SK-N-SH treated with all-trans-retinoic acid at 6 μM for 48 hours (cell line): ENCODE results near the gene IFI30.

Experiments
- ATAC-seq: fragments of 200-7000 bp; cut with Tn5 transposase; 3 replicates; pipeline ENCODE4 v1.9.1; 2020; ENCODE audit warnings: mild to moderate bottlenecking, moderate library complexity
- BACH2 ChIP-seq: fragments of 250-450 bp; sonication (Bioruptor Pico); IDR thresholded peaks from 2 replicates; pipeline ENCODE4 v1.9.0; 2021; ENCODE audit warnings: mild to moderate bottlenecking, borderline replicate concordance
- CSDC2 ChIP-seq: fragments of 250-450 bp; sonication (Bioruptor Pico); IDR thresholded peaks from 2 replicates; pipeline ENCODE4 v1.5.0; 2020; ENCODE audit warnings: mild to moderate bottlenecking, moderate library complexity
- CSRNP3 ChIP-seq: fragments of 250-450 bp; sonication (Bioruptor Pico); IDR thresholded peaks from 2 replicates; pipeline ENCODE4 v1.5.1; 2021; ENCODE audit warnings: mild to moderate bottlenecking, moderate library complexity
- ESRRG ChIP-seq: fragments of 250-450 bp; sonication (Bioruptor Pico); IDR thresholded peaks from 2 replicates; pipeline ENCODE4 v1.6.1; 2021; ENCODE audit warnings: mild to moderate bottlenecking
- GLIS3 ChIP-seq: fragments of 250-450 bp; sonication (Bioruptor Pico); IDR thresholded peaks from 2 replicates; pipeline ENCODE4 v1.5.0; 2020; ENCODE audit warnings: mild to moderate bottlenecking, moderate library complexity
- PATZ1 ChIP-seq: fragments of 250-450 bp; sonication (Bioruptor Pico); IDR thresholded peaks from 2 replicates; pipeline ENCODE4 v1.8.0; 2020; ENCODE audit warnings: mild to moderate bottlenecking, moderate library complexity, borderline replicate concordance
- POU6F1 ChIP-seq: fragments of 250-450 bp; sonication (Bioruptor Pico); IDR thresholded peaks from 2 replicates; pipeline ENCODE4 v1.8.0; 2021; ENCODE audit warnings: low read depth, mild to moderate bottlenecking, moderate library complexity, borderline replicate concordance
- SNAI2 ChIP-seq: fragments of 250-450 bp; sonication (Bioruptor Pico); IDR thresholded peaks from 2 replicates; pipeline ENCODE4 v1.5.0; 2020; ENCODE audit warnings: mild to moderate bottlenecking, moderate library complexity
- TCF4 ChIP-seq: fragments of 250-450 bp; sonication (Bioruptor Pico); IDR thresholded peaks from 2 replicates; pipeline ENCODE4 v1.8.0; 2021; ENCODE audit warnings: mild to moderate bottlenecking, moderate library complexity, borderline replicate concordance
- TSHZ2 ChIP-seq: fragments of 250-450 bp; sonication (Bioruptor Pico); IDR thresholded peaks from 2 replicates; pipeline ENCODE4 v1.5.0; 2020; ENCODE audit warnings: mild to moderate bottlenecking, moderate library complexity
- ZC3H10 ChIP-seq: fragments of 250-450 bp; sonication (Bioruptor Pico); IDR thresholded peaks from 2 replicates; pipeline ENCODE4 v1.5.1; 2021; ENCODE audit warnings: mild to moderate bottlenecking, moderate library complexity
- ZNF565 ChIP-seq: fragments of 450-650 bp; formaldehyde crosslinking; conservative IDR thresholded peaks from 2 replicates; pipeline ENCODE4 v1.5.0; 2020; ENCODE audit warnings: low read depth, mild to moderate bottlenecking, moderate library complexity
- ZNF8 ChIP-seq: fragments of 450-650 bp; formaldehyde crosslinking; IDR thresholded peaks from 2 replicates; pipeline ENCODE4 v1.5.0; 2020; ENCODE audit warnings: mild to moderate bottlenecking, moderate library complexity
- TF ChIP-seq, protein P1 (sequence below): fragments of 250-450 bp; sonication (Bioruptor Pico); IDR thresholded peaks from 2 replicates; pipeline ENCODE4 v1.5.1; 2020; ENCODE audit warnings: low read depth, mild to moderate bottlenecking, moderate library complexity

The IFI30 gene

DNA sequence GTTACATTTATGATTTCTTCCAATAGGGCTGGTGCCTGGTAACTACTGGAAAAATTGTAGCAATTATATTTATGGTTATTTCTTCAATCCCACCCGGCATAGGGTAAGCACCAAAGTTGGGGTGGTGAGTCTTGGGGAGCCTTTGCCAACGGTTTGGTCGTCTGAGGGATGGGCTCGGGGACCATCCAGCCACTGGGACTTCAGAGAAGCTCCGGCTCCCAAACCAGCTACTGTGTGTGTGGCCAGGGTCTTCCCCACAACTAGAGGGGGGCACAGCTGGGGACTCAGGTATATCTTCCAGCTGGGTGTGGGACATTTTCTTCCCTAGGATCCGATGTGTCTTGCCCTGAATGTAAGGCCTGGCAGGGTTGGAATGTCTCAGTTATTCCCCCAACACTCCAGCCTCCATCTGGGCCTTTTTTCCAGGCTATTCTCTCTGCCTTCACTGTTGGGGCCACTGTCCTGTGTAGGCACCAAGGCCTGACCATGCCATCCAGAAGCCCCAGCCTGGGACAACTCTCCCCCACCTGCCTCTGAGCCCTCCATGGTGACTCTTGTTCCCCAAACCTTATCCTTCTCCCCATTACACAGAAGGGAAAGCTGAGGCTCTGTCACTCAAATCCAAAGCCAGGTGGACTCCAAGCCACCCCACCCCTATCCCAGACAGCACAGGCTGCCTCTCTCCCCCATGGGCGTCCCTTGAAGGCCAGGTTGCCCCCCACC, 1.1 kb upstream of the IFI30 start:
- no peak for ATAC-seq
- TF ChIP-seq CSDC2 (CRISPR knock-in tag) = no peak
- TF ChIP-seq TSHZ2 = no peak
- TF ChIP-seq POU6F1 (CRISPR knock-in tag) = no peak
- TF ChIP-seq ESRRG (CRISPR knock-in tag) = no peak
- no peak for TF ChIP-seq TCF4 (CRISPR knock-in tag)
- TF ChIP-seq ZNF8 (CRISPR knock-in tag) = no peak
- TF ChIP-seq GLIS3 (CRISPR knock-in tag) = no peak
- no peak for TF ChIP-seq CSRNP3 (CRISPR knock-in tag)
- TF ChIP-seq PATZ1 (CRISPR knock-in tag) = no peak

- TF ChIP-seq, protein P1, sequence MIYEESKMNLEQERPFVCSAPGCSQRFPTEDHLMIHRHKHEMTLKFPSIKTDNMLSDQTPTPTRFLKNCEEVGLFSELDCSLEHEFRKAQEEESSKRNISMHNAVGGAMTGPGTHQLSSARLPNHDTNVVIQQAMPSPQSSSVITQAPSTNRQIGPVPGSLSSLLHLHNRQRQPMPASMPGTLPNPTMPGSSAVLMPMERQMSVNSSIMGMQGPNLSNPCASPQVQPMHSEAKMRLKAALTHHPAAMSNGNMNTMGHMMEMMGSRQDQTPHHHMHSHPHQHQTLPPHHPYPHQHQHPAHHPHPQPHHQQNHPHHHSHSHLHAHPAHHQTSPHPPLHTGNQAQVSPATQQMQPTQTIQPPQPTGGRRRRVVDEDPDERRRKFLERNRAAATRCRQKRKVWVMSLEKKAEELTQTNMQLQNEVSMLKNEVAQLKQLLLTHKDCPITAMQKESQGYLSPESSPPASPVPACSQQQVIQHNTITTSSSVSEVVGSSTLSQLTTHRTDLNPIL (CRISPR knock-in tag) = no peak
- TF ChIP-seq ZNF565 (no peak), PATZ1 (CRISPR knock-in tag) (no peak), SNAI2 (CRISPR knock-in tag) (no peak), BACH2 (CRISPR knock-in tag) (no peak), POU6F1 (CRISPR knock-in tag) (no peak), CSDC2 (CRISPR knock-in tag) (no peak), ZC3H10 (CRISPR knock-in tag) (no peak), TCF4 (CRISPR knock-in tag) (no peak)
- TF ChIP-seq, all 23 proteins: peak for 0
- ATAC-seq = no peak; the same call in 2 of the 3 replicates
Measured at GRCh38 chr19:18173054-18173571, 500 bp upstream of the IFI30 start.
